Cardiac muscle cell (in vitro differentiated cells and primary cell): Measurements from ENCODE around the gene ARL14. TPM values are rescaled to one million over a fixed set of nuclear protein-coding genes. Genes with fewer than 3 reads are reported as not detected.
A peak's percentile ranks its signal among the peaks of the same experiment; 100 is the strongest.

Experiments
- DNase-seq, 2 donors: peaks; one replicate each; pipeline versions ENCODE4 v3.0.0 to v3.0.0-alpha.2; 2010 to 2017; ENCODE audit warnings: low read depth in 1 of 2, low spot score in 1 of 2
- H3K27ac ChIP-seq: fragments of 200-600 bp; sonication (generic); 2 replicates; pipeline ENCODE4 v1.5.1; 2016
- H3K27me3 ChIP-seq: fragments of 200-600 bp; sonication (generic); 2 replicates; pipeline ENCODE4 v1.6.0; 2016; ENCODE audit warnings: control low read depth
- H3K36me3 ChIP-seq: fragments of 200-600 bp; sonication (generic); 2 replicates; pipeline ENCODE4 v1.5.1; 2016; ENCODE audit warnings: control low read depth
- H3K4me1 ChIP-seq: fragments of 200-600 bp; sonication (generic); 2 replicates; pipeline ENCODE4 v1.8.1; 2017; ENCODE audit warnings: low read depth, mild to moderate bottlenecking, mixed run types
- H3K4me3 ChIP-seq: fragments of 200-600 bp; sonication (generic); 2 replicates; pipeline ENCODE4 v1.5.1; 2016; ENCODE audit warnings: mild to moderate bottlenecking
- H3K9me3 ChIP-seq: fragments of 200-600 bp; sonication (generic); 2 replicates; pipeline ENCODE4 v1.5.1; 2017; ENCODE audit warnings: low read depth, mild to moderate bottlenecking, control low read depth
- polyA plus RNA-seq: library from polyadenylated mRNA; unstranded; fragments of >200 nt; fragmentation: Nextera tagmentation; extraction: Ambion mirVana; gene quantifications from 2 replicates; pipeline ENCODE4 v1.2.1, GENCODE V29; 2016
- total RNA-seq: library from RNA; depleted of rRNA; stranded (reverse); fragments of >200 nt; gene quantifications from 2 replicates; pipeline ENCODE4 v1.2.3, GENCODE V29; 2016
- TF ChIP-seq, protein P1 (sequence below): IDR thresholded peaks from 2 replicates; pipeline ENCODE4 v1.5.1; 2012; ENCODE audit warnings: low read depth, mild to moderate bottlenecking, low read length

ARL14 gene
- total and polyA plus RNA-seq, 2 experiments from 2014 or later = not detected

DNA sequence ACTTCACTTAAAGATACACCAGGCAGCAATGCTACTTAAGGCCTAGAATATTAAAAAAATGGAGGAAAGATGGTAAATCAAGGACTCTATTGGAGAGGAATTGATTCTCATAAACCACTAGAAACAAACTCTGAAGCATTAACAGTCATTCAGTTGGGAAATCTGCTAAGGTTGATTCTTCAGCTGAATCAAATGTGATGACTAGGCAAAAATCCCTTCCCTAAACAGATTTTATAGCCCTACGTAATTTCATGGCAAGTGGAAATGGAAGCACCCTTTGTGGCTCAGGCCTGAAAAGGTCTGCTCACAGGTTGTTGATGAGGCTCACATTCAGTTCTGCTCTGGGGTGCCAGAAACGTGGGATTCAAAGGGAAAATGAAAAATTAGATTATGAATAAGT is 38.8 kb upstream of the ARL14 start:
- no peaks in the 10 kb centered on the region for H3K4me1 ChIP-seq
- no peaks in the 10 kb centered on the region for H3K27me3 ChIP-seq
- no peaks in the 10 kb centered on the region for H3K36me3 ChIP-seq
- H3K9me3 ChIP-seq = no peaks in the 10 kb centered on the region
- H3K27ac ChIP-seq = no peak overlapping the region
- TF ChIP-seq, protein P1, sequence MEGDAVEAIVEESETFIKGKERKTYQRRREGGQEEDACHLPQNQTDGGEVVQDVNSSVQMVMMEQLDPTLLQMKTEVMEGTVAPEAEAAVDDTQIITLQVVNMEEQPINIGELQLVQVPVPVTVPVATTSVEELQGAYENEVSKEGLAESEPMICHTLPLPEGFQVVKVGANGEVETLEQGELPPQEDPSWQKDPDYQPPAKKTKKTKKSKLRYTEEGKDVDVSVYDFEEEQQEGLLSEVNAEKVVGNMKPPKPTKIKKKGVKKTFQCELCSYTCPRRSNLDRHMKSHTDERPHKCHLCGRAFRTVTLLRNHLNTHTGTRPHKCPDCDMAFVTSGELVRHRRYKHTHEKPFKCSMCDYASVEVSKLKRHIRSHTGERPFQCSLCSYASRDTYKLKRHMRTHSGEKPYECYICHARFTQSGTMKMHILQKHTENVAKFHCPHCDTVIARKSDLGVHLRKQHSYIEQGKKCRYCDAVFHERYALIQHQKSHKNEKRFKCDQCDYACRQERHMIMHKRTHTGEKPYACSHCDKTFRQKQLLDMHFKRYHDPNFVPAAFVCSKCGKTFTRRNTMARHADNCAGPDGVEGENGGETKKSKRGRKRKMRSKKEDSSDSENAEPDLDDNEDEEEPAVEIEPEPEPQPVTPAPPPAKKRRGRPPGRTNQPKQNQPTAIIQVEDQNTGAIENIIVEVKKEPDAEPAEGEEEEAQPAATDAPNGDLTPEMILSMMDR = no peak
- DNase-seq = no peak
- no peak overlapping the region for H3K4me3 ChIP-seq

DNA sequence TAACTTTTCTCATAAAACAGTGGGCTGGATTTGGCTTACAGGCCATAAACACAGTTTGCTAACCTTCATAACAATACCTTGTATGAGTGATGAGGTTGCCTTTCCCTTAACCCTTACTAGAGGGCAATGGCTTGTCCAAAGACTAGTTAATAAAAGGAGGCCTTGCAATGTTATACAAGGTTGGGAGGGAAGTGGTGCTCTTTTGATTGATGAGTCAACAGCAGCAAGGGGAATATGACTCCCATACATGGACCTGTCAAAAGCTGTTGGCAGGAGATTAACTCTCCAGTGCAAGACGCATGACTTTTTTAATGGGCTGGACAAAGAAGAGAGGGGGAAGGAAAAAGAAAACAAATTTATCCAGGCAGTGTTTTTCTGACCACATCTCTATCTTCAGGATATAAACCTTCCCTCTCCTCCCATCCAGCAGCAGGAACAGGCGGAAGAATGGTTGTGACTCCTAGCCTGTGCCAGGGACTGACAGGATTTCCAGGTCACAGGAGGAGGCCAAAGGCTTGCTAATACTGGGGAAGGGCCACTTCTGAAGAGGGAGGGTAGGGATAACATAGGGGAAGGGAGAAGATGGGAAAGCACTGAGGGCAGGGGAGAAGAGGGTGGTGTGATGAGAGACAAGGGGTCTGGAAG is 35.2 kb upstream of the ARL14 start:
- TF ChIP-seq, protein P1 = no peak
- H3K4me3 ChIP-seq = no peak overlapping the region
- no peak overlapping the region for H3K27ac ChIP-seq
- peak; percentile 7 to 77 for DNase-seq
- no peaks in the 10 kb centered on the region for H3K36me3 ChIP-seq
- no peaks in the 10 kb centered on the region for H3K27me3 ChIP-seq
- H3K9me3 ChIP-seq = no peaks in the 10 kb centered on the region
- no peaks in the 10 kb centered on the region for H3K4me1 ChIP-seq

DNA sequence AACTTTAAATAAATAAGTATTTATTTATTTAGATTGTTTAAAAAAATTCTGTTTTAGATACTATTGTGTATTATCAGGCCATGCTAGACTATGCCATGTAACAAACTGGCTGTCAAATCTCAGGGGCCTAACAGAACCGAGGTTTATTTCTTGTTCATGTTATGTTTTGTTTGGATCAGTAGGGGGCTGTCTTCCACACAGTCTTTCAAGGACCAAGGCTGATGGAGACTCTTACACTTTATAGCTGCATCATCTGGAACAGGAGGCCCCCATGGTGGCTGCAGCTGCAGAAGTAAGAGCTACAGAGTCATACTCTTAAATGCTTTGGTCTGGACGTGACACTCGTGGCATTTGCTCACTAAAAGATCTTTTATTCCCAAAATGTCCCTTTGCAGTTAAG is 33.0 kb upstream of the ARL14 start:
- Histone ChIP-seq H3K4me1 (no peaks in the 10 kb centered on the region), H3K27ac (no peak overlapping the region), H3K9me3 (no peaks in the 10 kb centered on the region), H3K36me3 (no peaks in the 10 kb centered on the region), H3K27me3 (no peaks in the 10 kb centered on the region), H3K4me3 (no peak overlapping the region)
- no peak for DNase-seq
- TF ChIP-seq, protein P1 = peak; percentile 3

DNA sequence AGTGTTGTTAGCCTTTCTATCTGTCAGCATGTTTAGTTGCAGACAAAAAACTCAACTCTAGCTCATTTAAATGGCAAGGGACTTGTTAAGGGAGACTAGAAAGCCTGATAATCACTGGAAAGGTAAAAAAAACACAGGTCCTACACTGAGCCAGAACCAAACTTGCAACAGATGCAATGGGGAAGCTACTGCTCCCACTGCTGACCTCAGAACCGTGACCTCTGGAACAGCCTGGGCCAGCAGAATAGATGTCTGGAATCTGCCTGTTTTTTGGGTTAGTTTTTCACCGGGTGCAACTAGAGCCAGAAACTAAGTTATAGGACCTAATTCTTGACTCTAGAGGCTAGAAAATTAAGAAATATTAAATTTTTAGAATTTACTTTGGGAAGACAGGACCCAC is 32.5 kb upstream of the ARL14 start:
- no peak overlapping the region for H3K4me3 ChIP-seq
- H3K27me3 ChIP-seq = no peaks in the 10 kb centered on the region
- no peaks in the 10 kb centered on the region for H3K4me1 ChIP-seq
- TF ChIP-seq, protein P1 = no peak
- DNase-seq = no peak
- H3K36me3 ChIP-seq = no peaks in the 10 kb centered on the region
- H3K9me3 ChIP-seq = no peaks in the 10 kb centered on the region
- H3K27ac ChIP-seq = no peak overlapping the region

DNA sequence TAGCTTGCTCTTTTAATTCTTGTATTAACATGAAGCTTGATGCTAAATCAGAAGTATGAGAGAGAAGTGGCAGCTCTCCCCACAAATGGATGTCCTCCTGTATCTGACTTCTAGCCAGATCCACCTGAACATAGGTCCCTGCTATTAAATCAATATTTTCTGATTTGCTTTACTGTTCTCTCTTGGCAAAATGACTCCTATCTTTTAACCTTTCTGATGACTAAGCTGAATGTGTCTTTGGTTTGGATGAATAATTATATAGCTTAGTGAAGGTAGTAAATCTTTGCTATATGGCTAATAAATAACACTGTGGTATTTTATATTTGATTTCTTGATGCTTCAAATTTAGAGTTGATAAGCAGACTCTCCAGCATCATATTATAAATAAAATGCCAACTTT is 28.3 kb upstream of the ARL14 start:
- H3K27me3 ChIP-seq = no peaks in the 10 kb centered on the region
- no peaks in the 10 kb centered on the region for H3K4me1 ChIP-seq
- H3K36me3 ChIP-seq = no peaks in the 10 kb centered on the region
- H3K9me3 ChIP-seq = no peaks in the 10 kb centered on the region
- TF ChIP-seq, protein P1 = no peak
- H3K4me3 ChIP-seq = no peak overlapping the region
- H3K27ac ChIP-seq = no peak overlapping the region
- DNase-seq = no peak
